WTC11 (cell line): ENCODE measurements around the gene CLIC3.

Source experiments
- CDX4 ChIP-seq: fragments of 250-450 bp; sonication (Bioruptor Pico); IDR thresholded peaks from 2 replicates; pipeline ENCODE4 v1.9.0; 2021; ENCODE audit warnings: moderate library complexity, mild to moderate bottlenecking, inconsistent platforms, borderline replicate concordance
- CTCF ChIP-seq: fragments of 200-600 bp; IDR thresholded peaks from 2 replicates; pipeline ENCODE4 v1.8.0; 2022; ENCODE audit warnings: antibody characterized with exemption
- TCF7 ChIP-seq: sonication (generic); formaldehyde crosslinking; IDR thresholded peaks from 2 replicates; pipeline ENCODE4 v1.8.0; 2022; ENCODE audit warnings: mild to moderate bottlenecking, low read depth, missing genetic modification reagents, moderate library complexity
- TF ChIP-seq, protein P1 (sequence below): sonication (generic); formaldehyde crosslinking; IDR thresholded peaks from 2 replicates; pipeline ENCODE4 v1.8.1; 2023; ENCODE audit warnings: mild to moderate bottlenecking, missing genetic modification reagents, borderline replicate concordance
- TF ChIP-seq, protein P2 (sequence below): sonication (generic); formaldehyde crosslinking; IDR thresholded peaks from 2 replicates; pipeline ENCODE4 v1.8.1; 2022; ENCODE audit warnings: low read depth, missing genetic modification reagents, borderline replicate concordance
- TF ChIP-seq, protein P3 (sequence below): sonication (generic); formaldehyde crosslinking; IDR thresholded peaks from 2 replicates; pipeline ENCODE4 v1.8.1; 2023; ENCODE audit warnings: mild to moderate bottlenecking, missing genetic modification reagents, moderate library complexity

DNA sequence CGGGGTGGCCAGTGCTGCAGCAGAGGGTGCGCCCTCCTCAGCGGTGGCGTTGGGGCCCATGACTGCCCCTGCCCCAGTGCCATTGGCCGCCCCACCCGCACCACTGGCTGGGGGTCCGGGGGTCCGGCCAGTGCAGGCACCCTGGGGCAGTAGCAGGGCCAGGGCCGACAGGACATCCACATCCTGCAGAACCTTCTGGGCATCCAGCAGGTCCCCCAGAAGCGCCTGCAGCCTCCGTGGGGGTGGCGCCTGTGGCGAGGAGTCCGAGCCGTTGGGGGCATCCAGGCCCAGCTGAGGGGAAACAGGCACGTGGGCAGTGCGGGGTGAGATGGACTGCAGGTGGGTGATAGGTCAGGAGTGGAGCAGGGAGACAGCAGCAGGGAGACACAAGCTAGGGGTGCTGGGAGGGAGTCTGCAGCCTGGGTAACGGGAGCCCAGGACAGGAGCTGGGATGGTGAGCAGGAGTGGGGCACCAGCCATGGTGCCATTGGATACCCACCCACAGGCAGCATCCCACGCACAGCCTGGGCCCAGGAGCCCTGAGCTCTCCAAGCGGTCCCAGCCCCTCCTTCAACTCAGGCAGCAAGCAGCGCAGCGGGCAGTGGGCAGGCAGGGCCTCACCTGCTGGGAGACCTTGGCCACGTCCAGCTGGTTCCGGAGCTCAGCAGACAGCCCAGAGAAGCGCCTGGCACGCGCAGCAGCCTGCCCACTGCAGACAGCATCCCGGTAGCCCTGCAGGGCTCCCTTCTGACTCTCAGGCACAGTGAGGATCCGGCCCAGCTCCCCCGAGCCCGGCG is 24.6 kb upstream of the CLIC3 start:
- TF ChIP-seq CTCF (no peak), TCF7 (CRISPR knock-in tag) (no peak), CDX4 (CRISPR knock-in tag) (no peak)
- TF ChIP-seq, protein P1, sequence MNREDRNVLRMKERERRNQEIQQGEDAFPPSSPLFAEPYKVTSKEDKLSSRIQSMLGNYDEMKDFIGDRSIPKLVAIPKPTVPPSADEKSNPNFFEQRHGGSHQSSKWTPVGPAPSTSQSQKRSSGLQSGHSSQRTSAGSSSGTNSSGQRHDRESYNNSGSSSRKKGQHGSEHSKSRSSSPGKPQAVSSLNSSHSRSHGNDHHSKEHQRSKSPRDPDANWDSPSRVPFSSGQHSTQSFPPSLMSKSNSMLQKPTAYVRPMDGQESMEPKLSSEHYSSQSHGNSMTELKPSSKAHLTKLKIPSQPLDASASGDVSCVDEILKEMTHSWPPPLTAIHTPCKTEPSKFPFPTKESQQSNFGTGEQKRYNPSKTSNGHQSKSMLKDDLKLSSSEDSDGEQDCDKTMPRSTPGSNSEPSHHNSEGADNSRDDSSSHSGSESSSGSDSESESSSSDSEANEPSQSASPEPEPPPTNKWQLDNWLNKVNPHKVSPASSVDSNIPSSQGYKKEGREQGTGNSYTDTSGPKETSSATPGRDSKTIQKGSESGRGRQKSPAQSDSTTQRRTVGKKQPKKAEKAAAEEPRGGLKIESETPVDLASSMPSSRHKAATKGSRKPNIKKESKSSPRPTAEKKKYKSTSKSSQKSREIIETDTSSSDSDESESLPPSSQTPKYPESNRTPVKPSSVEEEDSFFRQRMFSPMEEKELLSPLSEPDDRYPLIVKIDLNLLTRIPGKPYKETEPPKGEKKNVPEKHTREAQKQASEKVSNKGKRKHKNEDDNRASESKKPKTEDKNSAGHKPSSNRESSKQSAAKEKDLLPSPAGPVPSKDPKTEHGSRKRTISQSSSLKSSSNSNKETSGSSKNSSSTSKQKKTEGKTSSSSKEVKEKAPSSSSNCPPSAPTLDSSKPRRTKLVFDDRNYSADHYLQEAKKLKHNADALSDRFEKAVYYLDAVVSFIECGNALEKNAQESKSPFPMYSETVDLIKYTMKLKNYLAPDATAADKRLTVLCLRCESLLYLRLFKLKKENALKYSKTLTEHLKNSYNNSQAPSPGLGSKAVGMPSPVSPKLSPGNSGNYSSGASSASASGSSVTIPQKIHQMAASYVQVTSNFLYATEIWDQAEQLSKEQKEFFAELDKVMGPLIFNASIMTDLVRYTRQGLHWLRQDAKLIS = no peak
- TF ChIP-seq, protein P2, sequence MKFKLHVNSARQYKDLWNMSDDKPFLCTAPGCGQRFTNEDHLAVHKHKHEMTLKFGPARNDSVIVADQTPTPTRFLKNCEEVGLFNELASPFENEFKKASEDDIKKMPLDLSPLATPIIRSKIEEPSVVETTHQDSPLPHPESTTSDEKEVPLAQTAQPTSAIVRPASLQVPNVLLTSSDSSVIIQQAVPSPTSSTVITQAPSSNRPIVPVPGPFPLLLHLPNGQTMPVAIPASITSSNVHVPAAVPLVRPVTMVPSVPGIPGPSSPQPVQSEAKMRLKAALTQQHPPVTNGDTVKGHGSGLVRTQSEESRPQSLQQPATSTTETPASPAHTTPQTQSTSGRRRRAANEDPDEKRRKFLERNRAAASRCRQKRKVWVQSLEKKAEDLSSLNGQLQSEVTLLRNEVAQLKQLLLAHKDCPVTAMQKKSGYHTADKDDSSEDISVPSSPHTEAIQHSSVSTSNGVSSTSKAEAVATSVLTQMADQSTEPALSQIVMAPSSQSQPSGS (CRISPR knock-in tag) = no peak
- TF ChIP-seq, protein P3, sequence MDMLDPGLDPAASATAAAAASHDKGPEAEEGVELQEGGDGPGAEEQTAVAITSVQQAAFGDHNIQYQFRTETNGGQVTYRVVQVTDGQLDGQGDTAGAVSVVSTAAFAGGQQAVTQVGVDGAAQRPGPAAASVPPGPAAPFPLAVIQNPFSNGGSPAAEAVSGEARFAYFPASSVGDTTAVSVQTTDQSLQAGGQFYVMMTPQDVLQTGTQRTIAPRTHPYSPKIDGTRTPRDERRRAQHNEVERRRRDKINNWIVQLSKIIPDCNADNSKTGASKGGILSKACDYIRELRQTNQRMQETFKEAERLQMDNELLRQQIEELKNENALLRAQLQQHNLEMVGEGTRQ (CRISPR knock-in tag) = no peak
